ENCODE data around the gene SLC6A8.

DNA sequence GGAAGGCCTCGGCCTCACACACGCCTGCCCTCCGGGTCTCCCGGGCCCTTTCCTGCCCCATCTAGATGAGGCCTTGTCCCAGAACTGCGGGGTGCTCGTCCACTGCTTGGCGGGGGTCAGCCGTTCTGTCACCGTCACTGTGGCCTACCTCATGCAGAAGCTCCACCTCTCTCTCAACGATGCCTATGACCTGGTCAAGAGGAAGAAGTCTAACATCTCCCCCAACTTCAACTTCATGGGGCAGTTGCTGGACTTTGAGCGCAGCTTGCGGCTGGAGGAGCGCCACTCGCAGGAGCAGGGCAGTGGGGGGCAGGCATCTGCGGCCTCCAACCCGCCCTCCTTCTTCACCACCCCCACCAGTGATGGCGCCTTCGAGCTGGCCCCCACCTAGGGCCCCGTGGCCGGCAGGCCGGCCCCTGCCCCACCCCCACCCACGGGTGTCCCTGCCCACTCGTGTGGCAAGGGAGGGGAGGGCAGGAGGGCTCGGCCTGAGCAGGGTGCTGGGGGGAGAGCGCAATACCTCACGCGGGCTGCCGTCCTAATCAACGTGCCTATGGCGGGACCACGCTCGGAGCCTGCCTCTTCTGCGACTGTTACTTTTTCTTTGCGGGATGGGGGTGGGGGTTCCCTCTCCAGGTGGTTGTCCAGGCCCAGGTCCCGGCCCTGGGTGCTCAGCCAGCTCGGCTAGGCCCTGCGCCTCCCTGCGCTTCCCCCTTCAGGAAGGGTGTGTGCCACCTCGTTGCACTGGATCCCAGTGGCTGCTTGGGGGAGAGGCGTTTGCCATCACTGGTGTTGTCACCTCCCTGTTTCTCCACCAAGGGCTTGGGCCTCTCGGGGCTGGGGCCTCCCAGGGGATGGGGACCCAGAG, 37.6 kb upstream of the SLC6A8 start:
- TF ChIP-seq CTCF (IDR thresholded peaks at IDR 0.05; ENCODE audit: low read depth, low read length) (no peak), EZH2phosphoT487 (IDR thresholded peaks at IDR 0.05; ENCODE audit: low read depth) (no peak)

Measured in OCI-LY3 (cell line).